Measurements from ENCODE around the gene DMXL2. TPM values are rescaled to one million over a fixed set of nuclear protein-coding genes. Genes with fewer than 3 reads are reported as not detected.
A peak's percentile ranks its signal among the peaks of the same experiment; 100 is the strongest.

DMXL2 gene
- total RNA-seq, 1 donor from 2014 or later: 68.3 TPM

- Histone ChIP-seq H3K4me1 (no peaks in the 10 kb centered on the region), H3K27ac (no peak overlapping the region), H3K27me3 (ENCODE audit: low read depth) (no peaks in the 10 kb centered on the region), H3K9me3 (peaks cover 20% of the 10 kb centered on the region), H3K36me3 (peaks cover 34% of the 10 kb centered on the region), H3K4me3 (no peak overlapping the region)
- ATAC-seq (peak in 1 of 2 donors; percentile 9), DNase-seq (no peak)
- no peak for TF ChIP-seq CTCF (IDR thresholded peaks at IDR 0.05)
- intact Hi-C loops (cut with DNase I): no loop called here
Observed at GRCh38 chr15:51483985-51484384, 138.6 kb downstream of the DMXL2 start.

GRCh38 chr15:51483520-51483919 lies 139.1 kb downstream of the DMXL2 start:
- DNase-seq: no peak
- peaks cover 20% of the 10 kb centered on the region for H3K9me3 ChIP-seq
- H3K27me3 ChIP-seq (ENCODE audit: low read depth): no peaks in the 10 kb centered on the region
- peaks cover 30% of the 10 kb centered on the region for H3K36me3 ChIP-seq
- peak in 1 of 2 donors; percentile 42 for ATAC-seq
- H3K27ac ChIP-seq: no peak overlapping the region
- no peak overlapping the region for H3K4me3 ChIP-seq
- no peaks in the 10 kb centered on the region for H3K4me1 ChIP-seq
- intact Hi-C loops (cut with DNase I): no loop called here
- no peak for TF ChIP-seq CTCF (IDR thresholded peaks at IDR 0.05)

GRCh38 chr15:51475736-51476135 lies 146.8 kb downstream of the DMXL2 start:
- DNase-seq (no peak), ATAC-seq (no peak)
- H3K27ac ChIP-seq: no peak overlapping the region
- H3K27me3 ChIP-seq (ENCODE audit: low read depth): no peaks in the 10 kb centered on the region
- TF ChIP-seq CTCF (IDR thresholded peaks at IDR 0.05): no peak
- peaks cover 44% of the 10 kb centered on the region for H3K36me3 ChIP-seq
- H3K4me3 ChIP-seq: no peak overlapping the region
- no peaks in the 10 kb centered on the region for H3K9me3 ChIP-seq
- intact Hi-C loops (cut with DNase I): no loop called here
- no peaks in the 10 kb centered on the region for H3K4me1 ChIP-seq

DNA sequence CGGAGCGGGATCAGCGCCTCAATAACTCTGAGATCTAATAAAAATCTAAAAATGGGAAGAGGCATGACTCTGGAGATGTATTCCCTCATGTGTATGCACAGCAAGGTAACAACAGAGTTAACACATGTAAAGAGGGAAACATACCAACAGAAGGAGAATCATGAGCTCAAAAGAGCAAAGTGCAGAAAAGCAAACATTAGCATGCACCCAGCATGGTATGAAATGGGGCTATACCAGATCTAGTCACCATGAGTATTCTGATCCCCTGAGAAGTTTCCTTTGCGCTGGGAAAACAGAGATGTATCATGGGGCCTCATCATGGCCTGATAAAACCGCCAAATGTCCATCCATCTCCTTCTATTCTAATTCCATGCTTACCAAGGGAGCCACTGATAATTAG lies 152.1 kb downstream of the DMXL2 start:
- Histone ChIP-seq H3K4me1 (no peaks in the 10 kb centered on the region), H3K36me3 (peaks cover 53% of the 10 kb centered on the region), H3K4me3 (no peak overlapping the region), H3K9me3 (no peaks in the 10 kb centered on the region), H3K27me3 (ENCODE audit: low read depth) (no peaks in the 10 kb centered on the region), H3K27ac (no peak overlapping the region)
- no peak for ATAC-seq
- TF ChIP-seq CTCF (IDR thresholded peaks at IDR 0.05): no peak
- DNase-seq: no peak
- intact Hi-C loops (cut with DNase I): no loop called here

DNA sequence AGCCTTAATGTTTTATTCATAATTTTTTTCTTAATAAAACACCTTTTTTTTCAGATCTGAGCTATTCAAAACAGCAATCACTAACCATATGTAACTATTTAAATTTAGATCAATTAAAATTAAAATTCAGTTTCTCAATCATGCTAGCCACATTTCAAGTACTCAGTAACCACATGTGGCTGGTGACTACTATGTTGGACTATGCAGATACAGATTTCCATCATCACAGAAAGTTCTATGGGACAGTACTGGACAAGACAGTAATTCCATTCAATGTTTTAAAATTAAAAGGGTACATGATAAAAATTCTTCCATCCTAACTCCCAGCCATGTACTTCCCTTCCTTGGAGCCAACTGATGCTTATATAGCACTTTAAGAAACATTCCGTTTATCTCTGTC lies 161.8 kb downstream of the DMXL2 start:
- no peak for ATAC-seq
- H3K27me3 ChIP-seq (ENCODE audit: low read depth): no peaks in the 10 kb centered on the region
- no peak for TF ChIP-seq CTCF (IDR thresholded peaks at IDR 0.05)
- intact Hi-C loops (cut with DNase I): no loop called here
- no peak overlapping the region for H3K4me3 ChIP-seq
- peaks cover 78% of the 10 kb centered on the region for H3K36me3 ChIP-seq
- DNase-seq: no peak
- no peaks in the 10 kb centered on the region for H3K4me1 ChIP-seq
- H3K27ac ChIP-seq: no peak overlapping the region
- H3K9me3 ChIP-seq: no peaks in the 10 kb centered on the region

DNA sequence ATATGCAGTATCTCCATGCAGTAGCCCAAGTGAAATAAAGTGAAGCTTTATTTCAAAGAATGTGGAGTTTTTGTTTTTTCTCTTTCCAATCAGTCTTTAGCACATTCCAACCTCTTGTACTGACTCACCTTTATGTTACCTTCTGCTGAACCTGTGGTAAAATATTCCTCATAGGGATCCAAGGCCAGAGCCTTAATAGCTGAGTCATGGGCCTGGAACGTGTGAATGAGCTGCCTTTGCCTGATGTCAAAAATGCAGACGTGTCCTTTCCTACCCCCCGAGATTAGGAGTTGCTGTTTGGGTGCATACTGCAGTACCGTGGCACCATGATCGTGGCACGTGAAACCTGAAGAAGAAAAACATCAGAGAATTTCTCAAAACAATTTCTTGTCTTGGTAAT lies 172.6 kb downstream of the DMXL2 start:
- no peak overlapping the region for H3K4me3 ChIP-seq
- TF ChIP-seq CTCF (IDR thresholded peaks at IDR 0.05): no peak
- H3K9me3 ChIP-seq: no peaks in the 10 kb centered on the region
- no peak overlapping the region for H3K27ac ChIP-seq
- intact Hi-C loops (cut with DNase I): no loop called here
- no peak for DNase-seq
- no peaks in the 10 kb centered on the region for H3K4me1 ChIP-seq
- no peaks in the 10 kb centered on the region for H3K27me3 ChIP-seq (ENCODE audit: low read depth)
- ATAC-seq: peak in 1 of 2 donors; percentile 19
- peaks cover 46% of the 10 kb centered on the region for H3K36me3 ChIP-seq

Measured in lower lobe of right lung (tissue), 2 donors.